Loucy (cell line): Measurements from ENCODE around the gene MPPED2.

Experiments used
- H2AFZ ChIP-seq: fragments of 200-600 bp; sonication (generic); 2 replicates; pipeline ENCODE4 v1.6.0; 2016; ENCODE audit warnings: antibody characterized with exemption, mild to moderate bottlenecking, low read length, moderate library complexity
- H3F3A ChIP-seq: fragments of 200-600 bp; 2 replicates; pipeline ENCODE4 v1.6.0; 2016; ENCODE audit warnings: antibody characterized with exemption, low read depth, mild to moderate bottlenecking
- H3K27me3 ChIP-seq: fragments of 200-600 bp; sonication (generic); 2 replicates; pipeline ENCODE4 v1.6.1; 2014; ENCODE audit warnings: low read length, mild to moderate bottlenecking; ENCODE audit not compliant: insufficient read depth, poor library complexity, severe bottlenecking
- H3K36me3 ChIP-seq: fragments of 200-600 bp; sonication (generic); 2 replicates; pipeline ENCODE4 v1.6.1; 2016; ENCODE audit warnings: low read length; ENCODE audit not compliant: insufficient read depth
- H3K4me1 ChIP-seq: fragments of 200-600 bp; sonication (generic); 2 replicates; pipeline ENCODE4 v1.5.1; 2014; ENCODE audit warnings: low read length, mild to moderate bottlenecking; ENCODE audit not compliant: insufficient read depth, poor library complexity, severe bottlenecking
- H3K4me2 ChIP-seq: fragments of 200-600 bp; sonication (generic); 2 replicates; pipeline ENCODE4 v1.6.0; 2014; ENCODE audit warnings: antibody characterized with exemption, low read length, low read depth, mild to moderate bottlenecking; ENCODE audit not compliant: poor library complexity, severe bottlenecking
- H3K4me3 ChIP-seq: fragments of 200-600 bp; sonication (generic); 2 replicates; pipeline ENCODE4 v1.5.1; 2014; ENCODE audit warnings: low read length, mild to moderate bottlenecking, mixed read lengths; ENCODE audit not compliant: poor library complexity, severe bottlenecking
- H3K79me2 ChIP-seq: fragments of 200-600 bp; sonication (generic); 2 replicates; pipeline ENCODE4 v1.6.1; 2014; ENCODE audit warnings: low read length; ENCODE audit not compliant: insufficient read depth
- H3K9ac ChIP-seq: fragments of 200-600 bp; sonication (generic); 2 replicates; pipeline ENCODE4 v1.6.0; 2014; ENCODE audit warnings: mild to moderate bottlenecking, low read depth, low read length, moderate library complexity; ENCODE audit not compliant: poor library complexity, severe bottlenecking
- H3K9me2 ChIP-seq: fragments of 200-600 bp; sonication (generic); replicated peaks from 2 replicates; pipeline ENCODE4 v1.6.1; 2016; ENCODE audit warnings: low read depth, low read length, mixed read lengths
- H3K9me3 ChIP-seq: fragments of 200-600 bp; sonication (generic); 2 replicates; pipeline ENCODE4 v1.6.1; 2014; ENCODE audit warnings: mild to moderate bottlenecking, antibody characterized with exemption, low read length, low read depth; ENCODE audit not compliant: insufficient read depth
- H4K20me1 ChIP-seq: fragments of 200-600 bp; sonication (generic); 2 replicates; pipeline ENCODE4 v1.6.0; 2014; ENCODE audit warnings: antibody characterized with exemption, low read length, mild to moderate bottlenecking; ENCODE audit not compliant: insufficient read depth, poor library complexity, severe bottlenecking
- CTCF ChIP-seq: fragments of 200-600 bp; sonication (generic); conservative IDR thresholded peaks from 2 replicates; pipeline ENCODE4 v1.5.1; 2014; ENCODE audit warnings: mild to moderate bottlenecking, antibody characterized with exemption, low read length
- EZH2phosphoT487 ChIP-seq: fragments of 200-600 bp; IDR thresholded peaks from 2 replicates; pipeline ENCODE4 v1.6.1; 2018; ENCODE audit warnings: antibody characterized with exemption, mild to moderate bottlenecking, moderate library complexity, borderline replicate concordance

Gene MPPED2

GRCh38 chr11:30447058-30447640, 139.0 kb downstream of the MPPED2 start:
- TF ChIP-seq CTCF (no peak), EZH2phosphoT487 (no peak)
- H3K9me3 ChIP-seq: no peaks in the 10 kb centered on the region
- no peaks in the 10 kb centered on the region for H3K79me2 ChIP-seq
- H3K4me1 ChIP-seq: no peaks in the 10 kb centered on the region
- H3K27me3 ChIP-seq: no peaks in the 10 kb centered on the region
- no peak overlapping the region for H3K4me3 ChIP-seq
- H2AFZ ChIP-seq: no peak overlapping the region
- H3K9ac ChIP-seq: no peak overlapping the region
- no peaks in the 10 kb centered on the region for H3K36me3 ChIP-seq
- H3K4me2 ChIP-seq: no peak overlapping the region
- no peaks in the 10 kb centered on the region for H4K20me1 ChIP-seq
- no peaks in the 10 kb centered on the region for H3K9me2 ChIP-seq
- H3F3A ChIP-seq: no peaks in the 10 kb centered on the region

- no peaks in the 10 kb centered on the region for H3K27me3 ChIP-seq
- no peaks in the 10 kb centered on the region for H3K4me1 ChIP-seq
- no peaks in the 10 kb centered on the region for H3K79me2 ChIP-seq
- H3K9ac ChIP-seq: no peak overlapping the region
- H3F3A ChIP-seq: no peaks in the 10 kb centered on the region
- H3K9me2 ChIP-seq: no peaks in the 10 kb centered on the region
- no peak overlapping the region for H3K4me3 ChIP-seq
- no peak overlapping the region for H2AFZ ChIP-seq
- H3K9me3 ChIP-seq: no peaks in the 10 kb centered on the region
- no peak for TF ChIP-seq EZH2phosphoT487
- no peak for TF ChIP-seq CTCF
- H3K36me3 ChIP-seq: no peaks in the 10 kb centered on the region
- no peaks in the 10 kb centered on the region for H4K20me1 ChIP-seq
- no peak overlapping the region for H3K4me2 ChIP-seq
Measured at GRCh38 chr11:30446520-30446919, 139.6 kb downstream of the MPPED2 start.

- no peaks in the 10 kb centered on the region for H3K79me2 ChIP-seq
- no peaks in the 10 kb centered on the region for H4K20me1 ChIP-seq
- no peaks in the 10 kb centered on the region for H3K9me3 ChIP-seq
- no peaks in the 10 kb centered on the region for H3K36me3 ChIP-seq
- H2AFZ ChIP-seq: no peak overlapping the region
- no peak overlapping the region for H3K4me2 ChIP-seq
- H3K9ac ChIP-seq: no peak overlapping the region
- no peaks in the 10 kb centered on the region for H3K4me1 ChIP-seq
- no peak overlapping the region for H3K4me3 ChIP-seq
- no peaks in the 10 kb centered on the region for H3F3A ChIP-seq
- no peaks in the 10 kb centered on the region for H3K9me2 ChIP-seq
- no peak for TF ChIP-seq EZH2phosphoT487
- TF ChIP-seq CTCF: no peak
- no peaks in the 10 kb centered on the region for H3K27me3 ChIP-seq
Measured at GRCh38 chr11:30445056-30445455, 141.1 kb downstream of the MPPED2 start.
